ENCODE measurements around the gene KCNV2.

- TF ChIP-seq EZH2 (IDR thresholded peaks at IDR 0.05; ENCODE audit: insufficient read depth, low read length), result no peak
- TF ChIP-seq, protein P1, sequence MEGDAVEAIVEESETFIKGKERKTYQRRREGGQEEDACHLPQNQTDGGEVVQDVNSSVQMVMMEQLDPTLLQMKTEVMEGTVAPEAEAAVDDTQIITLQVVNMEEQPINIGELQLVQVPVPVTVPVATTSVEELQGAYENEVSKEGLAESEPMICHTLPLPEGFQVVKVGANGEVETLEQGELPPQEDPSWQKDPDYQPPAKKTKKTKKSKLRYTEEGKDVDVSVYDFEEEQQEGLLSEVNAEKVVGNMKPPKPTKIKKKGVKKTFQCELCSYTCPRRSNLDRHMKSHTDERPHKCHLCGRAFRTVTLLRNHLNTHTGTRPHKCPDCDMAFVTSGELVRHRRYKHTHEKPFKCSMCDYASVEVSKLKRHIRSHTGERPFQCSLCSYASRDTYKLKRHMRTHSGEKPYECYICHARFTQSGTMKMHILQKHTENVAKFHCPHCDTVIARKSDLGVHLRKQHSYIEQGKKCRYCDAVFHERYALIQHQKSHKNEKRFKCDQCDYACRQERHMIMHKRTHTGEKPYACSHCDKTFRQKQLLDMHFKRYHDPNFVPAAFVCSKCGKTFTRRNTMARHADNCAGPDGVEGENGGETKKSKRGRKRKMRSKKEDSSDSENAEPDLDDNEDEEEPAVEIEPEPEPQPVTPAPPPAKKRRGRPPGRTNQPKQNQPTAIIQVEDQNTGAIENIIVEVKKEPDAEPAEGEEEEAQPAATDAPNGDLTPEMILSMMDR (IDR thresholded peaks at IDR 0.05; ENCODE audit: insufficient read depth, low read depth, low read length), result no peak
These were observed 7.8 kb downstream of the KCNV2 start for GRCh38 chr9:2725126-2725525.
